ENCODE results near the gene HS3ST4. TPM values are rescaled to one million over a fixed set of nuclear protein-coding genes. Genes with fewer than 3 reads are reported as not detected.

HS3ST4 gene
- total and polyA plus RNA-seq, 2 of the 8 experiments (the other 6 are each of a cell fraction or from before 2014, with no cell fraction given) = 1.9 to 3.3 TPM

- Histone ChIP-seq H4K20me1 (replicated peaks in 1 of 2; ENCODE audit: control insufficient read depth in 1 of 2, insufficient read depth in 2 of 2, low read length in 2 of 2) (no peaks in the 10 kb centered on the region), H2BK12ac (ENCODE audit: low read depth, low read length) (no peak overlapping the region), H3K79me2 (ENCODE audit: control insufficient read depth in 1 of 2, insufficient read depth in 2 of 2, low read length in 2 of 2) (no peaks in the 10 kb centered on the region), H3K79me1 (ENCODE audit: low read depth, low read length) (no peaks in the 10 kb centered on the region), H3K27me3 (replicated peaks in 1 of 4; ENCODE audit: control insufficient read depth in 3 of 4, extremely low read depth in 1 of 4, insufficient read depth in 3 of 4, low read length in 3 of 4) (no peaks in the 10 kb centered on the region), H2BK5ac (ENCODE audit: low read depth, low read length) (no peak overlapping the region), H4K8ac (ENCODE audit: extremely low read depth, insufficient read depth, low read length) (no peak overlapping the region), H3K4ac (replicated peaks; ENCODE audit: insufficient read length, low read depth, low read length) (no peak overlapping the region), H3K4me2 (ENCODE audit: insufficient read depth in 1 of 2, low read depth in 2 of 2, low read length in 2 of 2) (no peak overlapping the region), H3K27ac (ENCODE audit: low read depth, low read length) (no peak overlapping the region), H2BK20ac (ENCODE audit: low read length) (no peak overlapping the region), H3K4me1 (replicated peaks in 1 of 4; ENCODE audit: control insufficient read depth in 3 of 4, insufficient read depth in 4 of 4, low read length in 3 of 4) (no peaks in the 10 kb centered on the region), H4K5ac (ENCODE audit: insufficient read length, low read depth, low read length) (no peak overlapping the region), H2AK5ac (ENCODE audit: low read depth, low read length) (no peak overlapping the region), H3K18ac (ENCODE audit: extremely low read depth, low read length) (no peak overlapping the region), H2BK15ac (ENCODE audit: low read length) (no peak overlapping the region), H3K9me3 (ENCODE audit: insufficient read depth in 2 of 2, low read depth in 1 of 2, low read length in 1 of 2) (no peaks in the 10 kb centered on the region), H2AFZ (ENCODE audit: low read length) (no peak overlapping the region), H3K4me3 (ENCODE audit: extremely low read depth in 1 of 4, insufficient read depth in 2 of 4, low read depth in 3 of 4, low read length in 4 of 4) (no peak overlapping the region), H2BK120ac (replicated peaks; ENCODE audit: low read depth, low read length) (no peak overlapping the region), H3K56ac (replicated peaks; ENCODE audit: insufficient read length, low read depth, low read length) (no peak overlapping the region), H4K91ac (replicated peaks; ENCODE audit: insufficient read length, low read length) (no peak overlapping the region), H3K23ac (ENCODE audit: insufficient read length) (no peak overlapping the region), H3K9ac (replicated peaks in 1 of 4; ENCODE audit: extremely low read depth in 1 of 4, low read depth in 3 of 4, low read length in 3 of 4) (no peak overlapping the region), H3K36me3 (ENCODE audit: control insufficient read depth in 2 of 4, insufficient read depth in 4 of 4, low read length in 3 of 4) (no peaks in the 10 kb centered on the region), H3K23me2 (ENCODE audit: low read depth, low read length) (no peaks in the 10 kb centered on the region; the same call in 1 of the 2 replicates), H3K14ac (ENCODE audit: insufficient read length) (no peak overlapping the region)
- no peak for FAIRE-seq
- DNase-seq (ENCODE audit: low read depth in 1 of 2, low spot score in 2 of 2) = no peak
- ChIA-PET CTCF (ENCODE audit: partially characterized antibody) (interaction anchor here (0.8 kb wide), 1 partner anchor 10 kb away, joined by 3 read pairs; no protein-coding TSS in a partner anchor), POLR2A (ENCODE audit: partially characterized antibody) (no interaction called here)
- TF ChIP-seq JUND (IDR thresholded peaks at IDR 0.05; ENCODE audit: low read length) = no peak
- no peak for TF ChIP-seq ATF3 (IDR thresholded peaks at IDR 0.05; ENCODE audit: insufficient read depth, low read depth, low read length)
- no peak for TF ChIP-seq JUN (IDR thresholded peaks at IDR 0.05; ENCODE audit: low read depth, low read length)
- TF ChIP-seq CBX8 (IDR thresholded peaks at IDR 0.05; ENCODE audit: borderline replicate concordance, low read depth, low read length) = no peak
- no peak for TF ChIP-seq SAP30 (IDR thresholded peaks at IDR 0.05; ENCODE audit: insufficient read depth, insufficient replicate concordance, low read length)
- TF ChIP-seq POLR2A (IDR thresholded peaks at IDR 0.05; ENCODE audit: control extremely low read depth in 1 of 2, low read depth in 2 of 2, low read length in 2 of 2) = no peak
- TF ChIP-seq YY1 (IDR thresholded peaks at IDR 0.05; ENCODE audit: low read depth, low read length) = no peak
- TF ChIP-seq CHD1 (IDR thresholded peaks at IDR 0.05; ENCODE audit: low read depth, low read length) = no peak
- TF ChIP-seq KDM1A (IDR thresholded peaks at IDR 0.05; ENCODE audit: borderline replicate concordance, low read length) = no peak
- no peak for TF ChIP-seq SUZ12 (IDR thresholded peaks at IDR 0.05; ENCODE audit: low read length)
- TF ChIP-seq MAFK (IDR thresholded peaks at IDR 0.05; ENCODE audit: low read depth, low read length) = no peak
- no peak for TF ChIP-seq RBBP5 (IDR thresholded peaks at IDR 0.05; ENCODE audit: borderline replicate concordance, low read depth, low read length)
- no peak for TF ChIP-seq TEAD4 (IDR thresholded peaks at IDR 0.05; ENCODE audit: low read depth, low read length)
- WGBS, 2 experiments (ENCODE audit: extremely low coverage in 1 of 2, insufficient coverage in 1 of 2, insufficient read length in 1 of 2, insufficient replicate concordance in 2 of 2, low coverage in 1 of 2, low lambda C conversion rate in 2 of 2, missing lambda C conversion rate in 1 of 2) = 73% methylated on average over 6 of the region's 6 CpGs; no CpG with 5 or more reads in 1 of the 2 experiments
These were observed 410.6 kb downstream of the HS3ST4 start for GRCh38 chr16:26102369-26102768.
